Vagina (tissue), 2 donors: Measurements from ENCODE around the gene DGKI. TPM values are rescaled to one million over a fixed set of nuclear protein-coding genes. Genes with fewer than 3 reads are reported as not detected.

Experiments
- DNase-seq, 2 donors: peaks; one replicate each; pipeline ENCODE4 v3.0.0-alpha.2; 2017; ENCODE audit errors: extremely low spot score in 2 of 2
- H3K27ac ChIP-seq: fragments of 200-600 bp; sonication (generic); one replicate; pipeline ENCODE4 v1.5.1; 2019
- H3K27me3 ChIP-seq: fragments of 200-600 bp; sonication (generic); one replicate; pipeline ENCODE4 v1.5.1; 2019
- H3K36me3 ChIP-seq, 2 donors: fragments of 200-600 bp; sonication (generic); one replicate each; pipeline ENCODE4 v1.5.1; 2017 to 2019
- H3K4me1 ChIP-seq: fragments of 200-600 bp; sonication (generic); one replicate; pipeline ENCODE4 v1.5.1; 2019
- H3K4me3 ChIP-seq, 2 donors: fragments of 200-600 bp; sonication (generic); 1 replicate in 1 of 2; 2 replicates in 1 of 2; pipeline ENCODE4 v1.5.1; 2016 to 2019
- H3K9me3 ChIP-seq: fragments of 200-600 bp; sonication (generic); one replicate; pipeline ENCODE4 v1.5.1; 2019
- CTCF ChIP-seq, 3 experiments: fragments of 450-650 bp in 2 of 3; fragments of 200-600 bp in 1 of 3; sonication (generic) in 1 of 3; IDR thresholded peaks; one replicate each; pipeline ENCODE4 v1.5.1; 2017 to 2019; ENCODE audit warnings: antibody characterized with exemption in 3 of 3, mild to moderate bottlenecking in 2 of 3, moderate library complexity in 2 of 3
- POLR2A ChIP-seq, 2 donors: fragments of 450-650 bp; IDR thresholded peaks; one replicate each; pipeline ENCODE4 v1.6.1; 2017; ENCODE audit warnings: antibody characterized with exemption in 2 of 2, mild to moderate bottlenecking in 2 of 2, moderate library complexity in 2 of 2
- POLR2AphosphoS5 ChIP-seq, 2 donors: sonication (generic); formaldehyde crosslinking; IDR thresholded peaks; one replicate each; pipeline ENCODE4 v1.9.0; 2017; ENCODE audit warnings: antibody characterized with exemption in 2 of 2, mild to moderate bottlenecking in 2 of 2, low read depth in 1 of 2; ENCODE audit not compliant: insufficient read depth in 1 of 2
- intact Hi-C: fragments of 100-400 bp; cut with DNase I; formaldehyde crosslinking; loops from one replicate; pipeline ENCODE4 v1.15.1; 2023
- total RNA-seq: library from RNA; depleted of rRNA; stranded (reverse); fragments of >200 nt; gene quantifications from one replicate; pipeline ENCODE4 v1.2.3, GENCODE V29; 2016

The DGKI gene
- total RNA-seq, 1 donor from 2014 or later = 1.2 TPM

GRCh38 chr7:137847568-137848050 lies 835 bp upstream of the DGKI start:
- H3K27me3 ChIP-seq = no peaks in the 10 kb centered on the region
- peak overlapping the region; percentile 37 to 60 for H3K4me3 ChIP-seq
- no peak for DNase-seq

DNA sequence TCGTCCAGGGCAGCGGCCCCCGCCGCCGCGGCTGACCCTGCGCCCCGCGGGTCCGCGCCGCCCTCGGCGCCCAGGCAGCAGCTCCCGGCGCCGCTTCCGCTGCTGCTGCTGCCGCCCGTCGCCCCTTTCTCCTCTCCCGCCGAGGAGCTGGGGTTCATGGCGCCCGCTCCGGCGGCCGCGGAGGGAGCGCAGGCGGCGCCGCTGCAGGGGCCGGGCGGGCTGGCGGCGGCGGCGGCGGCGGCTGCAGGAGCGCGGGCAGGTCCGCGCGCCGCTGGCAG lies 286 bp downstream of the DGKI start:
- Histone ChIP-seq H3K27ac (no peak overlapping the region), H3K27me3 (no peaks in the 10 kb centered on the region), H3K4me3 (peak overlapping the region; percentile 37 to 60), H3K9me3 (no peaks in the 10 kb centered on the region), H3K4me1 (peaks cover 10% of the 10 kb centered on the region), H3K36me3 (no peaks in the 10 kb centered on the region)
- intact Hi-C loops = no loop called here
- DNase-seq = no peak
- TF ChIP-seq POLR2A (IDR thresholded peaks at IDR 0.05) (no peak), CTCF (IDR thresholded peaks at IDR 0.05) (no peak), POLR2AphosphoS5 (IDR thresholded peaks at IDR 0.05; ENCODE audit: insufficient read depth in 1 of 2, low read depth in 1 of 2) (no peak)

More at GRCh38 chr7:137847568-137848050, 835 bp upstream of the DGKI start:
- intact Hi-C loops = no loop called here
- Histone ChIP-seq H3K27ac (no peak overlapping the region), H3K4me1 (peaks cover 10% of the 10 kb centered on the region), H3K36me3 (no peaks in the 10 kb centered on the region), H3K9me3 (no peaks in the 10 kb centered on the region)
- TF ChIP-seq POLR2A (IDR thresholded peaks at IDR 0.05) = no peak
- no peak for TF ChIP-seq CTCF (IDR thresholded peaks at IDR 0.05)
- no peak for TF ChIP-seq POLR2AphosphoS5 (IDR thresholded peaks at IDR 0.05; ENCODE audit: insufficient read depth in 1 of 2, low read depth in 1 of 2)

- Histone ChIP-seq H3K36me3 (no peaks in the 10 kb centered on the region), H3K27me3 (no peaks in the 10 kb centered on the region), H3K9me3 (no peaks in the 10 kb centered on the region), H3K4me3 (no peak overlapping the region), H3K4me1 (peaks cover 10% of the 10 kb centered on the region), H3K27ac (no peak overlapping the region)
- no peak for TF ChIP-seq POLR2AphosphoS5 (IDR thresholded peaks at IDR 0.05; ENCODE audit: insufficient read depth in 1 of 2, low read depth in 1 of 2)
- no peak for TF ChIP-seq POLR2A (IDR thresholded peaks at IDR 0.05)
- no peak for TF ChIP-seq CTCF (IDR thresholded peaks at IDR 0.05)
- intact Hi-C loops = no loop called here
- DNase-seq = no peak
Measured at GRCh38 chr7:137844677-137845425, 1.9 kb downstream of the DGKI start.

DNA sequence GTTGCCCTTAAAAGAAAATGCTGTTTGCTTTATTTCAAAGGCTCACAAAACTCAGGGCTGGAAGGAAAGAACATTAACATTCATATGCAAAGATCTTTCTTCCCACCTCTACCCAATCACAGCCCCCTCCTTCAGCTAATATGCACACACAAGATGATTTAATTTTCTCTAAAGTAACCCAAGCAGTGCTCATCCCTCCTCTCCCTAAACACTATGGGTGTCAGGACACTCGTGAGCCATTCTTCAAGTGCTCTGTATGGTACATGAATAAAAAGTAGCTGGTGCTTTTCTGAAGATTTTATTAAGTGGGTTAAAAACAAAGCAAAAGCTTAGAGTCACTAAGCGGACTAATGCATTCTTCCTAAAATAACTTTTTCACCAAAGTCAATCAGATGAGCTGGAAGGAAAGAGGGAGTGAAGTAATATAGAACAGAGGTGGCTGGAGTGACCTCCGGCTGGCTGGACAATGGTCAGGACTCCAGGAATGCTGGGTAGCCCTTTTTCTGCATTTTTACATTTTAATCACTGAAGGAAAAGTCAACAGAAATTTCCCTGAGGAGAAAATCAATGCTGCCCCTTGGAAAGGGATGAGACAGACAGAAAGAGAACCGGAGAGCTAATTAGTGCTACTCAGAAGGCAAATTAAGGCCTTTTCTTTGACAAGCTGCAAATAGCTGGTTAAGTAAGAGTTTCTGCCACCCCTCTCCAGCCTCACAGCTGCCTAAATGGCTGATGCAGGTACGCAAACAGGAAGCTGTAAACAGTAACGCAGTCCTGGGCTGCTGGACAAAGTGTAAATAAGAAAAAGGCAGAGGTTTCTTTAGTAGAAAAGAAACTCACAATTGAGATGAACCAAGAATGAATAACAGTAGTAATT lies 6.6 kb downstream of the DGKI start:
- intact Hi-C loops = no loop called here
- DNase-seq = no peak

More for the DNA sequence above, 6.6 kb downstream of the DGKI start:
- Histone ChIP-seq H3K27me3 (no peaks in the 10 kb centered on the region), H3K4me1 (no peaks in the 10 kb centered on the region), H3K27ac (no peak overlapping the region), H3K4me3 (no peak overlapping the region), H3K36me3 (no peaks in the 10 kb centered on the region), H3K9me3 (no peaks in the 10 kb centered on the region)
- TF ChIP-seq POLR2A (IDR thresholded peaks at IDR 0.05) = no peak
- TF ChIP-seq CTCF (IDR thresholded peaks at IDR 0.05) = no peak
- TF ChIP-seq POLR2AphosphoS5 (IDR thresholded peaks at IDR 0.05; ENCODE audit: insufficient read depth in 1 of 2, low read depth in 1 of 2) = no peak
